B cell (primary cell): Measurements from ENCODE around the gene FAM20C. TPM values are rescaled to one million over a fixed set of nuclear protein-coding genes. Genes with fewer than 3 reads are reported as not detected.

Source experiments
- ATAC-seq: fragments of 200-7000 bp; cut with Tn5 transposase; one replicate; pipeline ENCODE4 v1.10.0; 2021; ENCODE audit warnings: low read depth, mild to moderate bottlenecking, moderate number of reproducible peaks, moderate library complexity
- CTCF ChIA-PET: fragments of 350-600 bp; sonication (Branson Sonifier 250); formaldehyde crosslinking; loops from one replicate; lab custom pipeline; 2021; ENCODE audit warnings: antibody characterized with exemption, inconsistent platforms; lab: Charles Lee
- POLR2A ChIA-PET: fragments of 350-600 bp; sonication (Branson Sonifier 250); formaldehyde crosslinking; loops from one replicate; lab custom pipeline; 2021; ENCODE audit warnings: antibody characterized with exemption; lab: Charles Lee
- DNase-seq: peaks from one replicate; pipeline ENCODE4 v3.0.0; 2013
- H2AFZ ChIP-seq: 2 replicates; pipeline ENCODE4 v1.6.1; 2012; ENCODE audit warnings: mild to moderate bottlenecking, low read depth, low read length; ENCODE audit not compliant: insufficient read depth, poor library complexity, severe bottlenecking
- H3K27ac ChIP-seq, 2 donors: 1 replicate in 1 of 2; 2 replicates in 1 of 2; pipeline ENCODE4 v1.5.1; 2012 to 2013; ENCODE audit warnings: low read length in 2 of 2, mild to moderate bottlenecking in 2 of 2, moderate library complexity in 1 of 2
- H3K27me3 ChIP-seq, 4 experiments: fragments of 200-600 bp in 1 of 4; sonication (generic) in 1 of 4; replicated peaks in 1 of 4; 1 replicate in 2 of 4; 2 replicates in 2 of 4; pipeline versions ENCODE4 v1.6.1 to v1.7.0; 2013 to 2016; ENCODE audit warnings: low read length in 3 of 4, mild to moderate bottlenecking in 2 of 4, mixed read lengths in 1 of 4, moderate library complexity in 1 of 4; ENCODE audit not compliant: insufficient read depth in 4 of 4, control insufficient read depth in 3 of 4; ENCODE audit errors: control extremely low read depth in 1 of 4
- H3K36me3 ChIP-seq, 2 experiments: replicated peaks in 1 of 2; 1 replicate in 1 of 2; 2 replicates in 1 of 2; pipeline versions ENCODE4 v1.6.1 to v1.7.1; 2013; ENCODE audit warnings: low read length in 1 of 2; ENCODE audit not compliant: insufficient read depth in 2 of 2, control insufficient read depth in 1 of 2; ENCODE audit errors: control extremely low read depth in 1 of 2, extremely low read depth in 1 of 2
- H3K4me1 ChIP-seq, 2 donors: fragments of 200-600 bp in 1 of 2; sonication (generic) in 1 of 2; 1 replicate in 1 of 2; 2 replicates in 1 of 2; pipeline versions ENCODE4 v1.5.1 to v1.6.1; 2013 to 2017; ENCODE audit warnings: low read length in 2 of 2; ENCODE audit not compliant: control insufficient read depth in 2 of 2, insufficient read depth in 2 of 2
- H3K4me2 ChIP-seq: replicated peaks from 2 replicates; pipeline ENCODE3; 2012; ENCODE audit warnings: mild to moderate bottlenecking, low read depth, low read length; ENCODE audit not compliant: poor library complexity, severe bottlenecking
- H3K4me3 ChIP-seq, 5 experiments: fragments of 200-600 bp in 1 of 5; sonication (generic) in 1 of 5; 1 replicate in 3 of 5; 2 replicates in 2 of 5; pipeline versions ENCODE4 v1.5.1 to v1.7.0; 2011 to 2016; ENCODE audit warnings: low read length in 4 of 5, mild to moderate bottlenecking in 4 of 5, low read depth in 2 of 5, control low read depth in 1 of 5, moderate library complexity in 1 of 5; ENCODE audit not compliant: insufficient read depth in 1 of 5; ENCODE audit errors: control extremely low read depth in 1 of 5, extremely low read depth in 1 of 5
- H3K79me2 ChIP-seq: fragments of 200-600 bp; sonication (generic); one replicate; pipeline ENCODE4 v1.6.0; 2016; ENCODE audit warnings: low read length; ENCODE audit not compliant: control insufficient read depth, insufficient read depth
- H3K9ac ChIP-seq: fragments of 200-600 bp; sonication (generic); 2 replicates; pipeline ENCODE4 v1.6.1; 2017; ENCODE audit warnings: mild to moderate bottlenecking, low read length, moderate library complexity
- H3K9me3 ChIP-seq, 3 donors: one replicate each; pipeline versions ENCODE4 v1.6.1 to v1.7.1; 2013; ENCODE audit warnings: low read length in 2 of 3; ENCODE audit not compliant: control insufficient read depth in 2 of 3, insufficient read depth in 1 of 3; ENCODE audit errors: control extremely low read depth in 1 of 3
- H4K20me1 ChIP-seq: 2 replicates; pipeline ENCODE4 v1.6.0; 2012; ENCODE audit warnings: mild to moderate bottlenecking, low read length; ENCODE audit not compliant: insufficient read depth, control insufficient read depth, poor library complexity, severe bottlenecking
- H3K27ac Mint-ChIP-seq: one replicate; pipeline ENCODE4 v1.8.0; 2021; ENCODE audit warnings: mixed read lengths
- H3K27me3 Mint-ChIP-seq: one replicate; pipeline ENCODE4 v1.8.0; 2021; ENCODE audit warnings: mixed read lengths
- H3K4me1 Mint-ChIP-seq: one replicate; pipeline ENCODE4 v1.8.0; 2021; ENCODE audit warnings: mixed read lengths
- H3K4me3 Mint-ChIP-seq: one replicate; pipeline ENCODE4 v1.8.0; 2021; ENCODE audit warnings: mixed read lengths
- H3K9me3 Mint-ChIP-seq: one replicate; pipeline ENCODE4 v1.8.0; 2022; ENCODE audit warnings: mixed read lengths; ENCODE audit not compliant: insufficient read depth
- CTCF ChIP-seq: fragments of 200-600 bp; IDR thresholded peaks from one replicate; pipeline ENCODE4 v1.8.0; 2022; ENCODE audit warnings: antibody characterized with exemption, mild to moderate bottlenecking
- EZH2 ChIP-seq: IDR thresholded peaks from 2 replicates; pipeline ENCODE4 v1.6.1; 2012; ENCODE audit warnings: borderline replicate concordance, low read depth, mild to moderate bottlenecking, moderate library complexity, low read length; ENCODE audit not compliant: insufficient read depth, poor library complexity, severe bottlenecking
- WGBS: methylation state at CpG from one replicate; pipeline ENCODE4 v1.1.5; 2013; ENCODE audit warnings: missing lambda C conversion rate; ENCODE audit not compliant: insufficient coverage; 5-methylcytosine and 5-hydroxymethylcytosine counted together
- intact Hi-C: fragments of 100-400 bp; cut with micrococcal nuclease; formaldehyde crosslinking; loops from one replicate; pipeline ENCODE4 v1.10.0; 2022
- polyA minus RNA-seq: library from RNA; depleted of rRNA, polyadenylated mRNA; stranded (reverse); fragments of >200 nt; gene quantifications from 2 replicates; pipeline ENCODE4 v1.2.3, GENCODE V29; 2012
- polyA plus RNA-seq: library from polyadenylated mRNA; depleted of rRNA; stranded (reverse); fragments of >200 nt; gene quantifications from 2 replicates; pipeline ENCODE4 v1.2.3, GENCODE V29; 2012
- total RNA-seq, 2 donors: library from RNA; stranded (reverse); fragments of 120-200 nt in 1 of 2; gene quantifications; 1 replicate in 1 of 2; 2 replicates in 1 of 2; pipeline versions ENCODE4 v1.2.3 to v1.2.4, GENCODE V29; 2013 to 2022

Gene FAM20C
- total RNA-seq (0.54 and 1.7 TPM in 2 replicates), polyA plus RNA-seq (0.39 and 0.81 TPM in 2 replicates), polyA minus RNA-seq (1.6 and 2.1 TPM in 2 replicates)
- 0.82 TPM for total RNA-seq (2013)

- CTCF ChIA-PET: no interaction called here
- peak within 1 kb of the TSS in 3 of 5 experiments; percentile 39 to 52 (median 50) for H3K4me3 ChIP-seq
- peak within 1 kb of the TSS; percentile 43 for H3K9ac ChIP-seq
- no peak for TF ChIP-seq CTCF
- POLR2A ChIA-PET: no interaction called here
- Mint-ChIP-seq H3K9me3 (no peaks in the 10 kb centered on the region), H3K27ac (no peak within 1 kb of the TSS), H3K4me3 (peak within 1 kb of the TSS; percentile 83), H3K27me3 (peaks cover 57% of the 10 kb centered on the region), H3K4me1 (peaks cover 6% of the 10 kb centered on the region)
- peak within 1 kb of the TSS; percentile 82 for H3K4me2 ChIP-seq
- no peaks in the 10 kb centered on the region for H4K20me1 ChIP-seq
- no peaks in the 10 kb centered on the region for H3K36me3 ChIP-seq
- H3K4me1 ChIP-seq: peaks cover 4 to 5% of the 10 kb centered on the region in 2 donors
- ATAC-seq (peak; percentile 73), DNase-seq (peak; percentile 53)
- H3K27me3 ChIP-seq: peaks cover 0 to 33% (median 10%) of the 10 kb centered on the region in 4 experiments
- H3K79me2 ChIP-seq: no peaks in the 10 kb centered on the region
- H3K27ac ChIP-seq: no peak within 1 kb of the TSS
- peak within 1 kb of the TSS; percentile 70 for H2AFZ ChIP-seq
- intact Hi-C loops: no loop called here
- 1% methylated on average over 78 of the region's 89 CpGs for WGBS
- H3K9me3 ChIP-seq: peaks cover 0 to 10% (median 0%) of the 10 kb centered on the region in 3 donors
These were observed at the start of gene FAM20C for GRCh38 chr7:191981-192649. Gene FAM20C, plus strand, starts transcription at chr7:192571. Its CDS starts 629 bp downstream, at chr7:193200.

GRCh38 chr7:143145-143751 is 49.1 kb upstream of the FAM20C start:
- no peak overlapping the region for H3K9ac ChIP-seq
- DNase-seq: no peak

More at GRCh38 chr7:143145-143751, 49.1 kb upstream of the FAM20C start:
- H3K27ac ChIP-seq: no peak overlapping the region
- H3K27ac Mint-ChIP-seq: no peak overlapping the region
- H3K4me1 Mint-ChIP-seq: peaks cover 25% of the 10 kb centered on the region
- intact Hi-C loops: no loop called here
- no peaks in the 10 kb centered on the region for H3K27me3 ChIP-seq
- no peaks in the 10 kb centered on the region for H3K27me3 Mint-ChIP-seq
- POLR2A ChIA-PET: no interaction called here
- H3K9me3 ChIP-seq: peaks cover 0 to 10% (median 2%) of the 10 kb centered on the region in 3 donors
- peaks cover 18 to 20% of the 10 kb centered on the region in 2 donors for H3K4me1 ChIP-seq
- 95% methylated on average over 21 of the region's 22 CpGs for WGBS
- CTCF ChIA-PET: no interaction called here
- H4K20me1 ChIP-seq: no peaks in the 10 kb centered on the region
- H3K4me3 Mint-ChIP-seq: no peak overlapping the region
- TF ChIP-seq CTCF: no peak
- no peak for TF ChIP-seq EZH2
- ATAC-seq: no peak
- peak overlapping the region; percentile 59 for H3K4me2 ChIP-seq
- H2AFZ ChIP-seq: no peak overlapping the region
- no peaks in the 10 kb centered on the region for H3K36me3 ChIP-seq
- H3K4me3 ChIP-seq: no peak overlapping the region
- H3K9me3 Mint-ChIP-seq: no peaks in the 10 kb centered on the region
- no peaks in the 10 kb centered on the region for H3K79me2 ChIP-seq
